ENCODE results near the gene RTN3. TPM values are rescaled to one million over a fixed set of nuclear protein-coding genes. Genes with fewer than 3 reads are reported as not detected.
A peak's percentile ranks its signal among the peaks of the same experiment; 100 is the strongest.

RTN3 gene
- total RNA-seq, 1 donor from 2014 or later, result 279 TPM

DNA sequence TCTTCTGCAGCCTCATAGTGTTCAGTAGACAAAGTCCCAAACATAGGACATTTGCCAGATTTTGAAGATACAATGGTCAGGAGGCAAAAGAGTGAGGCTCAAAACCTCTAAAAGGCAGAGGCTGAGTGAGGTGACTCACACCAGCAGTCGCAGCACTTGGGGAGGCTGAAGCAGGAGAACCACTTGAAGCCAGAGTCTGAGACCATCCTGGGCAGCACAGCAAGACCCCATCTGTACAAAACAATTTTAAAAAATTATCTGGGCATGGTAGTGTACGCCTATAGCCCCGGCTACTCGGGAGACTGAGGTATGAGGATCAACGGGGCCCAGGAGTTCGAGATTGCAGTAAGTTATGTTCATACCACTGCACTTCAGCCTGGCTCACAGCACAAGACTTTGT is 101.4 kb downstream of the RTN3 start:
- Histone ChIP-seq H3K9me3 (ENCODE audit: low read depth) (no peaks in the 10 kb centered on the region), H3K4me3 (no peak overlapping the region), H3K9ac (no peak overlapping the region), H2AFZ (replicated peaks) (no peak overlapping the region), H3K4me1 (peaks cover 11% of the 10 kb centered on the region), H4K20me1 (ENCODE audit: low read depth) (no peaks in the 10 kb centered on the region), H3F3A (ENCODE audit: low read depth) (peaks cover 2% of the 10 kb centered on the region), H3K27me3 (no peaks in the 10 kb centered on the region), H3K36me3 (no peaks in the 10 kb centered on the region), H3K27ac (no peak overlapping the region), H3K79me2 (ENCODE audit: low read depth) (no peaks in the 10 kb centered on the region), H3K4me2 (no peak overlapping the region)
- Mint-ChIP-seq H3K4me3 (no peak overlapping the region), H3K36me3 (peaks cover 2% of the 10 kb centered on the region), H3K27me3 (ENCODE audit: insufficient read depth, low read depth) (peaks cover 2% of the 10 kb centered on the region), H3K9me3 (no peaks in the 10 kb centered on the region), H3K4me1 (peaks cover 15% of the 10 kb centered on the region), H3K27ac (no peak overlapping the region)
- DNase-seq (ENCODE audit: low spot score), result no peak
- TF ChIP-seq, protein P1, sequence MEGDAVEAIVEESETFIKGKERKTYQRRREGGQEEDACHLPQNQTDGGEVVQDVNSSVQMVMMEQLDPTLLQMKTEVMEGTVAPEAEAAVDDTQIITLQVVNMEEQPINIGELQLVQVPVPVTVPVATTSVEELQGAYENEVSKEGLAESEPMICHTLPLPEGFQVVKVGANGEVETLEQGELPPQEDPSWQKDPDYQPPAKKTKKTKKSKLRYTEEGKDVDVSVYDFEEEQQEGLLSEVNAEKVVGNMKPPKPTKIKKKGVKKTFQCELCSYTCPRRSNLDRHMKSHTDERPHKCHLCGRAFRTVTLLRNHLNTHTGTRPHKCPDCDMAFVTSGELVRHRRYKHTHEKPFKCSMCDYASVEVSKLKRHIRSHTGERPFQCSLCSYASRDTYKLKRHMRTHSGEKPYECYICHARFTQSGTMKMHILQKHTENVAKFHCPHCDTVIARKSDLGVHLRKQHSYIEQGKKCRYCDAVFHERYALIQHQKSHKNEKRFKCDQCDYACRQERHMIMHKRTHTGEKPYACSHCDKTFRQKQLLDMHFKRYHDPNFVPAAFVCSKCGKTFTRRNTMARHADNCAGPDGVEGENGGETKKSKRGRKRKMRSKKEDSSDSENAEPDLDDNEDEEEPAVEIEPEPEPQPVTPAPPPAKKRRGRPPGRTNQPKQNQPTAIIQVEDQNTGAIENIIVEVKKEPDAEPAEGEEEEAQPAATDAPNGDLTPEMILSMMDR (IDR thresholded peaks at IDR 0.05), result no peak
- TF ChIP-seq EZH2 (IDR thresholded peaks at IDR 0.05) (no peak), EZH2phosphoT487 (IDR thresholded peaks at IDR 0.05) (no peak)

DNA sequence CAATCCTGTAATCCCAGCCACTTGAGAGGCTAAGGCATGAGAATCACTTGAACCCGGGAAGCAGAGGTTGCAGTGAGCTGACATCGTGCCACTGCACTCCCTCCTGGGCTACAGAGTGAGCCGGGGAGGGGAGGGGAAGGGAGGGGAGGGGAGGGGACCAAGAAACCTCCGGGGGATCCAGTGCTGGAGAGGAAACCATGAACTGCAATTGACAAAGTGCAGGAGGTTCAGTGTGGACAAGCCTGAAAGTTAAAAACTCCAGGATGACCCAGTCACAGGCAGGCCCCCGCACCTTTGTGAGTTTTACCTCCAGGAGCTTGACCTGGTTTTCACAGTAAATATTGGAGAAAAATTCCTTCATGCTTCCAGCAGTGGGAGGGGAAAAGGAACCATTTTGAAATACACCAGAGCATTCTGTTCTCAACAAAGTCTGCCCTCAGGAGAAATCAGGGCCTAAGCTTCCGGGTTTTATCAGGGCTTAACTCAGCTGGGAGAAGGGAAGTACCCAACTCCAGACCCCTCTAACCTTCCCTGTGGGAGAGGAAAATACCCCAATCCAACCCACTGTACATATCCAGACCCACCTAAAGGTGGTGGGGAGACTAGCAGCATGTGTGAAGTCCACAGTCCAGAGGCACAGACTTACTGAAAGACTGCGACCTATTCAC is 102.8 kb downstream of the RTN3 start:
- H3K27me3 ChIP-seq, result no peaks in the 10 kb centered on the region
- peaks cover 11% of the 10 kb centered on the region for H3K4me1 ChIP-seq
- peaks cover 2% of the 10 kb centered on the region for H3K27me3 Mint-ChIP-seq (ENCODE audit: insufficient read depth, low read depth)
- no peaks in the 10 kb centered on the region for H3K36me3 ChIP-seq
- H2AFZ ChIP-seq (replicated peaks), result peak overlapping the region; percentile 80
- no peaks in the 10 kb centered on the region for H3K9me3 Mint-ChIP-seq
- H3K36me3 Mint-ChIP-seq, result peaks cover 2% of the 10 kb centered on the region
- no peaks in the 10 kb centered on the region for H3K9me3 ChIP-seq (ENCODE audit: low read depth)
- peaks cover 2% of the 10 kb centered on the region for H3F3A ChIP-seq (ENCODE audit: low read depth)
- no peaks in the 10 kb centered on the region for H3K79me2 ChIP-seq (ENCODE audit: low read depth)
- peak; percentile 29 for DNase-seq (ENCODE audit: low spot score)
- no peak overlapping the region for H3K4me3 Mint-ChIP-seq
- H3K4me3 ChIP-seq, result no peak overlapping the region
- TF ChIP-seq EZH2 (IDR thresholded peaks at IDR 0.05) (no peak), EZH2phosphoT487 (IDR thresholded peaks at IDR 0.05) (no peak)
- TF ChIP-seq, protein P1 (IDR thresholded peaks at IDR 0.05), result no peak
- no peak overlapping the region for H3K27ac ChIP-seq
- H4K20me1 ChIP-seq (ENCODE audit: low read depth), result no peaks in the 10 kb centered on the region
- H3K4me2 ChIP-seq, result peak overlapping the region; percentile 45
- H3K27ac Mint-ChIP-seq, result no peak overlapping the region
- H3K9ac ChIP-seq, result no peak overlapping the region
- H3K4me1 Mint-ChIP-seq, result peaks cover 7% of the 10 kb centered on the region

DNA sequence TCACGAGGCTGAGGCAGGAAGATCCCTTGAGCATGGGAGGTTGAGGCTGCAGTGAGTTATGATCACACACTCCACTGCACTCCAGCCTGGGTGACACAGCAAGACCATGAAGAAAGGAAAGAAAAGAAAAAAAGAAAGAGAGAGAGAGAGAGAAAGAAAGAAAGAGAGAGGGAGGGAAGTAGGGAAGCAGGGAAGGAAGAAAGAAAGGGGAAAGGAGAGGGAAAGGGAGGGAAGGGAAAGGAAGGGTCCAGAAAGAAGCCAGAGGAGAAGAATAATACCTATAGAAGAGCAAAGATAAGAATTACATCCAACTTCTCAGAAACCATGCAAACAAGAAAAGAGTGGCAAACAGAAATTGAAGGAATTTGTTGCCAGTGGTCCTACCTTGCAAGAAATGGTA is 104.5 kb downstream of the RTN3 start:
- Mint-ChIP-seq H3K27me3 (ENCODE audit: insufficient read depth, low read depth) (peaks cover 2% of the 10 kb centered on the region), H3K4me3 (no peak overlapping the region), H3K4me1 (peaks cover 6% of the 10 kb centered on the region), H3K27ac (no peak overlapping the region), H3K36me3 (no peaks in the 10 kb centered on the region), H3K9me3 (no peaks in the 10 kb centered on the region)
- Histone ChIP-seq H3K36me3 (no peaks in the 10 kb centered on the region), H3K4me1 (peaks cover 11% of the 10 kb centered on the region), H3K4me3 (no peak overlapping the region), H3K9me3 (ENCODE audit: low read depth) (no peaks in the 10 kb centered on the region), H3K4me2 (no peak overlapping the region), H3K9ac (no peak overlapping the region), H3K27ac (no peak overlapping the region), H3K27me3 (no peaks in the 10 kb centered on the region), H3F3A (ENCODE audit: low read depth) (peaks cover 2% of the 10 kb centered on the region), H2AFZ (replicated peaks) (no peak overlapping the region), H3K79me2 (ENCODE audit: low read depth) (no peaks in the 10 kb centered on the region), H4K20me1 (ENCODE audit: low read depth) (no peaks in the 10 kb centered on the region)
- DNase-seq (ENCODE audit: low spot score), result no peak
- TF ChIP-seq EZH2phosphoT487 (IDR thresholded peaks at IDR 0.05) (no peak), EZH2 (IDR thresholded peaks at IDR 0.05) (no peak)
- TF ChIP-seq, protein P1 (IDR thresholded peaks at IDR 0.05), result no peak

Measured in neural progenitor cell (in vitro differentiated cells).